ENCODE measurements around the gene P3R3URF.
"Not testable (repeated sequence)": the region's sequence is repeated elsewhere in the genome, so short reads cannot be mapped to it uniquely, and the experiment has no call there.

P3R3URF gene

DNA sequence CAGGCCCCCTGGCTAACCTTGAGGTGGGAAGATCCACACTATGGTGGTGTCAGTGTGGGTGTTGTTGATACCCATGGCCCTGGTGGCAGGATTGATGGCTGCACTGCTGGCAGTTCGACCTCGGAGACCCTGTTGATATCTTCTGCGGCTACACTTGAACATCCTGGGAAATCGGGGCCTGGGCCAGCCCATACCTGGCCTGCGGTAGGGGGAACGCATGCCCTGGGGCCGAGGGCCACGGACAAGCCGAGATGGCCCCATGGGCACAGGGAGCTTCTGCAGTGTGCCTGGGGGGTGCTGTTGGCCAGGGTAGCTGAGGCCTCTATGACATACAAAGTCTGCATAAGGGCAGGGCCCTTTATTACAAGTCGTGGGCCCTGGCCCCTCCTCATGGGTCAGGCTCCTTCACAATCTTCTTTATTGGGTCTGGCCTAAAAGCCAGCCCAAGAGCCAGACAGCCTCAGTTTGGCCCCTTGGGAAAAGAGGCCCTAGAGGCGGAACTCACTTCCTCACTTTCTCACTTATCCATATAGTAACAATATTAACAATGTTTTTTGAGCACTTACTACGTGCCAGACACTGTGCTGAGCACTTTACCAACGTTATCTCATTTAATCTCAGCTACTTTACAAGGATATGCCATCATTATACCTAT lies at the start of gene P3R3URF:
TSS of gene P3R3URF (minus strand) at position 278 of the 655 bp plus-strand sequence. CDS start at position 261, 17 bp downstream.
- no peak for DNase-seq

DNA sequence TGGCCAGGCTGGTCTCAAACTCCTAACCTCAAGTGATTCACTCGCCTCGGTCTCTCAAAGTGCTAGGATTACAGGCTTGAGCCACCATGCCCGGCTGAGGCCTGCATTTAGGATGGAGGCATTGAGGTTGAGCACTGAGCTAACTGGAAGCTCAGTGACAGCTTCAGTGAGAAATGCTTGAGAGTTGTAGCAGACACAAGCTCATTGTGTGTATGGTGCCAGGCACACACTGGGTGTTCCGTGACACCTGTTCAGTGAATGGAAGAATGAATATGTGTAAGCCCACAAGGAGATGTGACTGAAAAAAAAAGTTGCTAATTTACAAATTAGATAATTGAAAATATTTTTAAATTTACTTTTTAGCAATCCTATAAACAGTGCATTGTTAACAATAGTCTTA lies 48.7 kb upstream of the P3R3URF start:
- DNase-seq = no peak

DNA sequence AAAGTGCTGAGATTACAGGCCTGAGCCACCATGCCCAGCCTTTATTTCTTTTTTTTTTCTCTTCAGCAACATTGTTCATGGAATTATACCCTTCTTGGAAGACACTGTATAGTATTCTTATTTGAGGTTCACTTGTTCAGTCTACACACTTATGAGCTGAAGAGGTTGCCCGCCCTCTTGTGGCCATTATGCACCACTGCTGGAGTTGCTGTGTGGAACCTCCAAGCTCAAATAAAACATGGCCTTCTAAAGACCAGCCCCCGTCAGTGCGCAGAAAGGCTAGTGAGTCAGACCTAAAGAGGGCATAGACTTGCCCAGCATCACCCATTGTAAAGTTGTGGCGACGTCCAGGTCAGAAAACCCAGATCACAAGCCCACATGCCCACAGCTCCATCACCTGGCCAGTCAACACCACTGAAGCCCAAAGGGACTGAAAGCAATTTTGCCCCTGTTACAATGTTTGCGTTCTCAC lies 47.2 kb upstream of the P3R3URF start:
- DNase-seq = peak; percentile 55

DNA sequence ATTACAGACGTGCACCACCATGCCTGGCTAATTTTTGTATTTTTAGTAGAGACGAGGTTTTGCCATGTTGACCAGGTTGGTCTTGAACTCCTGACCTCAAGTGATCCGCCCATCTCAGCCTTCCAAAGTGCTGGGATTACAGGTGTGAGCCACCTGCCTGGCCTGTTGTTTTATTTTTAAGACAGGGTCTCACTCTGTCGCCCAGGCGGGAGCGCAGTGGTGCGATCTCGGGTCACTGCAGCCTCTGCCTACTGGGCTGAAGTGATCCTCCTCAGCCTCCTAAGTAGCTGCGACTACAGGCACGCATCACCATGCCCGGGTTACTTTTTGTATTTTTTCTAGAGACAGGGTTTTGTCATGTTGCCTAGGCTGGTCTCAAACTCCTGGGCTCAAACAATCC lies 46.8 kb upstream of the P3R3URF start:
- not testable (repeated sequence) for DNase-seq

DNA sequence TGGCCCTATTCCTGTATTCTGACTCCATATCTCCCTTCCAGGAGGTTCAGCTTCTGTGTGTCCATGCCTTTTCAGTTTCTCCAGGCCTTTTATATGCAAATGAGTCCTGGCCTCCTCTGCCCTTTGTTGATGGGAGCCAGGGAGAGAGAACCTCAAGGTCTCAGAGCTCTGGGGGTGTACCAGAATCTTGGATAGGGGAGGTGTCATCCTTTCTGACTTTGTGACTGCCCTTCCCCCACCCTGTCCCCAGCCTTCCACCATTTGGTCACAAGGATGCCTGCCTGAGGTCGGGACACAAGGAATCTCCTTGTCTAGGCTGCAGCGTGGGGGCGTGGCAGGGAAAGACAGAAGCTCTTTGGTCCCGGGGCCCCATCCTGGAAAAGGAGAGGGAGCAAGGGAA lies 45.5 kb upstream of the P3R3URF start:
- no peak for DNase-seq

DNA sequence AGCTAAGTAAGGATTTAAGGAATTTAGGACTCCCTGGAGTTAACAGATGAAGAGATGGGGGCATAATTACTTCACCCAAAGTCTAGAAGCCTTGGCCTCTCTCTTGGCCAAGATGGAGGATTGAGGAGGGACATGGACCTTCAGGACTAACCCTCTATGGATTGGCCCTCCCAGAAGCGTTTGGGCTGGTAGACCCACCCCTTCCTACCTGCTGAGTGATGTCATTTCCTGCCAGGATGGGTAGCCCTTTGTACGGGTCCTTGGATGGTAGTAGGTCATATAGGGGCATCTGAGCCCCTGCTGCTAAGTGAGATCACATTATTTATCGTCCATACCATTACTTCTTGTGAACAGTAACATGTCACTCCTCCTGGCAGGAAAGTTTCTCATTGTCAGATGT lies 44.5 kb upstream of the P3R3URF start:
- no peak for DNase-seq

DNA sequence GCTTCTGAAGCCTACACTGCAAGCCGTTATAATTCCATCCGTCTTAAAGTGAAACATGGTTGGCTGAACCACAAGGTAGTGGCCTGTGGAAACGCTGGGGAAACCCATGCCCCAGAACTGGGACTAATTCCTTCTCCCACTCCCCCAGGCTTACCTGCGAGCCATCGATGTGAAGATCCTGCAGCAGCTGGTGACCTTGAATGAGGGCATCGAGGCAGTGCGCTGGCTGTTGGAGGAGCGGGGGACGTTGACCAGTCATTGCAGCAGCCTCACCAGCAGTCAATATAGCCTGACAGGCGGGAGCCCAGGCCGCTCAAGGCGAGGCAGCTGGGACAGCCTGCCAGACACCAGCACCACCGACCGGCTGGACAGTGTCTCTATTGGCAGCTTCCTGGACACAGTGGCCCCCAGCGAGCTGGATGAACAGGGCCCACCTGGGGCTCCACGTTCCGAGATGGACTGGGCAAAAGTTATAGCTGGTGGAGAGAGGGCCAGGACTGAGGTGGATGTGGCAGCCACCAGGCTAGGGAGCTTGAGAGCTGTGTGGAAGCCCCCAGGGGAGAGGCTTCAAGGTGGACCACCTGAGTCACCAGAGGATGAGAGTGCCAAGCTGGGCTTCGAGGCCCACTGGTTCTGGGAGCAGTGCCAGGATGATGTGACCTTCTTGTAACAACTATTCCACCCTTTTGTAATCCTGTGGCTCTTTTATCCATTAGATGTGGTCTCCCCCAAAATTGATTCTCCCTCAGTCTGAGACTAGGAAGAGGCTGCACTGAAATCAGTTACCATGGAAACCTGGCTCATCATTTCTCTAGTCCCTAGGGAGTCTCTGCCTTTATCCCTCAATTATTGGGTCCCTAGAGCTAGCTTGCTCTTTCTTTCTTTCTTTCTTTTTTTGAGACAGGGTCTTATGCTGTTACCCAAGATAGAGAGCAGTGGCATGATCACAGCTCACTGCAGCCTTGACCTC lies 43.5 kb upstream of the P3R3URF start:
- no peak for DNase-seq

DNA sequence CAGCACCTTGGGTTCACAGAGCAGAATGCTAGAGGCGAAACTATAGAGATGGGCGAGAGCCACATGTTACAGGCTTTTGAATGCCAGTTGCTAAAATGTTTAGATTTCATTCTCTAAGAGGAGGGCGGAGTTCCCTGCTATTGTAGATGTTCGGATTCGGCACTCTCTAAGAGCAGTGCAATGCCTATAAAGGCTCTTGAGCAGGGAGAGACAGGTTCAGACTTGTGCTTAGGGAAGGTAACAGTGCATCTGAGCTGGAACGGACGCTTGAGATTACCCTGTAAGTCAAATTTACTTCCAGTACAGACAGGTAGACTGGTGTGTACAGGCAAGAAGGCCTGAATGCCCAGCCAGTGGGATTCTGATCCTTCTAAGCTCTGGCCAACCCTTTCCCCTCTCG lies 42.2 kb upstream of the P3R3URF start:
- no peak for DNase-seq

DNA sequence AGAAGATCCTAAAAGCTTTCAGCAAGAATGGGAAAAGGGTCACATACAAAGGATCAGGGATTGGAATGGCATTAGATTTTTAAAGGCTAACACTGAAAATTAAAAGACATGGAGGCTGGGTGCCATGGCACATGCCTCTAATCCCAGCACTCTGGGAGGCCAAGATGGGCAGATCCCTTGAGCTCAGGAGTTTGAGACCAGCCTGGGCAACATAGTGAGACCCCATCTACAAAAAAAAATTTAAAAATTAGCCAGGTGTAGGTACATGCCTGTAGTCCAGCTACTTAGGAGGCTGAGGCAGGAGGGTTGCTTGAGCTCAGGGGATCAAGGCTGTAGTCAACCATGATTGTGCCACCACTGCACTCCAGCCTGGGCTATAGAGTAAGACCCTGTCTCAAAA lies 39.2 kb upstream of the P3R3URF start:
- DNase-seq = no peak

DNA sequence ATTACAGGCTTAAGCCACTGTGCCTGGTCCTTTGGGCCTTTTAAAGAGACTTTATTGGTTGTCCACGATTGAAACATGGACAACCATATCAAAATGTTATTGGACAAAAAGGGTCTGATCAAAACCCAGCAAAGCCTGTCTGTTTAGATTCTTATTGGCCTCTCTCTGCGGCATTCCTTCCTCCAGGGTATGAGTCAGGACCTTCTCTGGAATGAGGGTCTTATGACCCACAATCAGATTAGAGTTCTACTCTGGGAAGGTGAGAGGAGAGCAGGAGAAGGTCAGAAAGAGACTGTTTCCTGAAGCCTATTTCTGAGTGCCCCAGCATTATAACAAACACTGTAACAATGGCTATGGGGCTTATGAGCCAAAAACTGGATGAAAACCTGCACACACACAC lies 34.8 kb upstream of the P3R3URF start:
- no peak for DNase-seq

DNA sequence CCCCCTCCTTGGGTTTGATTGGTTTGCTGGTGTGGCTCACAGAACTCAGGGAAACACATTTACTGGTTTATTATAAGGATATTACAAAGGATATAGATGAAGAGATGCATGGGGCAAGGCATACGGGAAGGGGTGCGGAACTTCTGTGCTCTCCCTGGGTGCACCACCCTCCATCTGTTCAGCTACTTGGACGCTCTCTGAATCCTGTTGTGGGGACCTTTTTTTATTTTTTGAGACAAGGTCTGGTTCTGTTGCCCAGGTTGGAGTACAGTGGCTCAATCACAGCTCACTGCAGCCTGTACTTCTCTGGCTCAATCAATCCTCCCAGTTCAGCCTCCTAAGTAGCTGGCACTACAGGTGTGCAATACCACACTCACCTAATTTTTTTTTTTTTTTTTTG lies 34.3 kb upstream of the P3R3URF start:
- DNase-seq = no peak

DNA sequence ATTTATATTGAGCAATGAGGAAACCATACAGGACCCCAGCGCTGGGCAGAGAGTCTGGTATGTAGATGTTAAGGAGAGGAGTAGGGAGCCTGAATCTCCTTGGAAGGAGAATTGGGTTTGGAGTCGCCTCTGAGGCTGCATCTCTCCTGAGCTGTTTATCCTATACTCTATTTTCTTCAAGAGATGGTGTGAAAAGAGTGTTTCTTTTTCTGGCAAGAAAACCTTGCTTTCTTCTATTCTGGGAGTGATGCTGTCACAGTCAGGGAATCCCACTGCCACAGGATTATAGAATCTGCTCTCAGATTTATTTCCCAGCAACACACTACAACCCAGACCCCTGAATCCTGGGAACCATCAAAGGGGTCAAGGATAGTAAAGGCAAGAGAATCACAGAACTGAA lies 30.1 kb upstream of the P3R3URF start:
- no peak for DNase-seq

DNA sequence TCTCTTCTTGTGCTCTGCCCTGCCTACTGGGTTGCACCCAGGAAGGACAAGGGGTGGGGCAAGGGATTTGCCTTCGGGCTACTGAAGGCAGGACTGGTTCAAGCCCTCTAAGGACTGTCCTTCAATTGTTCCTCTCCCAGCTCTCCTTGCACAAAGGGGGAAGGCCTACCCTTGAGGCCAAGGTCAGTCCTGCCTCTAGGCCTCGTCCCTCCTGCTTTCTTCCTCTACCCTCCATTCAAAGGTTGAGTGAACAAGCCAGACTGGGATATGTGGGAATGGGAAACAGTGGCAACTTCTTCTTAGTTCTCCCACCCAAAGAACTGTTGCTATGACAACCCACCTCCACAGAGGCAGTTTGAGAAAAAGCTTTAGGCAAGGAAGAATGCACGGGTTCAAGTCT lies 29.5 kb upstream of the P3R3URF start:
- DNase-seq = no peak

DNA sequence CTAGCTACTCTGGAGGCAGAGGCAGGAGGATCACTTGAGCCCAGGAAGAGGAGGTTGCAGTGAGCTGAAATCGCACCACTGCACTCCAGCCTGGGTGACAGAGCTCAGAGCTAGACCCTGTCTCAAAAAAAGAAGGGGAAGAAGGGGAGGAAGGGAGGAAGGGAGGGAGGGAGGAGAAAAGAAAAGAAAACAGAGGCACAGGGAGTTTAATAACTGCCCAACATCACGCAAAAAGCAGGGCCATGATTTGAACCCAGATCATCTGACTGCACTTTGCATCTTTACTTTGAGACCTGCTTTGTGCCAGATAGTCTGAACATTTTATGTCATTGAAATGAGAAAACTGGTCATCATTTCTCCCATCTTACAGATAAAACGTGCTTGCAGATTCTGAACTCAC lies 28.9 kb upstream of the P3R3URF start:
- DNase-seq = no peak

DNA sequence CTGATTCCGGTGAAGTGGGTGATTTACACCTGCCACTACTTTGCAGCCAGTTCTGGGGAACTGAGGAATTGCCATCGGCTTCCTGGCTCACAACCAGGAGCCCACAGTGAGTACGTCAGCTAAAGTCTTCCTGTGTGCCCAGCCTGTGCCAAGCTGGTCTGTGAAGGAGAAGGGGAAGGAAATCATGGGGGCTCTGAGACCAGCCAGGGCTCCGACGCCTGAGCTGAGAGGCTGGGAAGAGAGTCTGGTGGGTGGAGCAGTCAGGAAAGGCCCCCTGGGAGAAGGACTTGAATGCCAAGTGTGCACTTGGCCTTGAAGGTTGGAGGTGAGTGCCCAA lies 28.1 kb upstream of the P3R3URF start:
- no peak for DNase-seq

DNA sequence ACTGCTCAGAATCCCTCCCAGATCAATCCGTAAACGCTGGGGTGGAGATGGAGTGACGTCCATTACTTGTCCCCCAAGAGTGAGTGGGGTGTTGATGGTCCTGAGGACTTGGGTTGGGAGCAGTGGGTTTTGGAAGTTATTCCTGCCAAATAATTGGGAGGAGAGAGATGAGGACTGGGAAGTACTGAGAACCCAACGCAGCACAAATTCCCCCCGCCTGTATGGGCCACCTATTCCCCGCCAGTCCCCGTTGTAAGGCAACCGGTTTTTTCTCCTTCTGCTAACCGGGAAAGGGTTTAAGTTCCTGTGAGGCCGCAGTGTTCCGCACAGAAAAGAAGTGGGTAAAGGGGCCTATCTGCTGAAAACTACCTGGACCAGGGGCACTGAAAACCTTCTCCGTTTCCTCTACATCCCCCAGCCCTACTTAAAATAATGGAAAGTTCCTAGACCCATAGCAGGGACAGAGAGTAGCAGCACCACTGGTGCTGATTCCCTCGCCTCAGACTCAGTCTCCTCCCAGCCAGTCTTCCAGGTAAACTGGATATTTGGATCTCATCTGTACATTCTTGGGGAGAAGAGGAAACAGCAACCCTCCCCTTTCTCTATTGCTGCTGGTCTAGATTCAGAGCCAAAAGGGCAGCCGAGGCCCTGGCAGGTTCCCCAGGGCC lies 27.6 kb upstream of the P3R3URF start:
- DNase-seq = no peak

DNA sequence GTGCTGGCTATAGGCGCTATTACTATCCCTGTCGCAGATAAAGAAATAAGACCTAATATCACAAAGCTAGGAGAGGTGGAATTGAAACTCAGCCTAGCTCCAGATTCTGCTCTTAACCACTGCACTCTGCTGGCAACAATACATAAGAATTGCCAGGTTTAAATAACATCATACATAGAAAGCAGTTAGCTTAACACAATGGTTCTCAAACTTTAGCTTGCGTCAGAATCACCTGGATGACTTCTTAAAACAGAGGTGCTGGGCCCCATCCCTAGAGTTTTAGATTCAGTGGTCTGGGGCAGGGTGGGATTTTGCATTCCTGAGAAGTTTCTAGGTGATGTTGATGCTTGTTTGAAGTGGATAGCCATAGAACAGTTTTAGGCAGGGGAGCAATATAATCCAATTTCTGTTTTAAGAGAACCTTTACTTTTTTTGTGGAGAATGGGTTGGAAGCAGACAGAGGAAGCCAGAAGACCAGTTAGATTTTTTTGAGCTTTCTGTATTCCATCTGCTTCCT lies 23.0 kb upstream of the P3R3URF start:
- DNase-seq = no peak

DNA sequence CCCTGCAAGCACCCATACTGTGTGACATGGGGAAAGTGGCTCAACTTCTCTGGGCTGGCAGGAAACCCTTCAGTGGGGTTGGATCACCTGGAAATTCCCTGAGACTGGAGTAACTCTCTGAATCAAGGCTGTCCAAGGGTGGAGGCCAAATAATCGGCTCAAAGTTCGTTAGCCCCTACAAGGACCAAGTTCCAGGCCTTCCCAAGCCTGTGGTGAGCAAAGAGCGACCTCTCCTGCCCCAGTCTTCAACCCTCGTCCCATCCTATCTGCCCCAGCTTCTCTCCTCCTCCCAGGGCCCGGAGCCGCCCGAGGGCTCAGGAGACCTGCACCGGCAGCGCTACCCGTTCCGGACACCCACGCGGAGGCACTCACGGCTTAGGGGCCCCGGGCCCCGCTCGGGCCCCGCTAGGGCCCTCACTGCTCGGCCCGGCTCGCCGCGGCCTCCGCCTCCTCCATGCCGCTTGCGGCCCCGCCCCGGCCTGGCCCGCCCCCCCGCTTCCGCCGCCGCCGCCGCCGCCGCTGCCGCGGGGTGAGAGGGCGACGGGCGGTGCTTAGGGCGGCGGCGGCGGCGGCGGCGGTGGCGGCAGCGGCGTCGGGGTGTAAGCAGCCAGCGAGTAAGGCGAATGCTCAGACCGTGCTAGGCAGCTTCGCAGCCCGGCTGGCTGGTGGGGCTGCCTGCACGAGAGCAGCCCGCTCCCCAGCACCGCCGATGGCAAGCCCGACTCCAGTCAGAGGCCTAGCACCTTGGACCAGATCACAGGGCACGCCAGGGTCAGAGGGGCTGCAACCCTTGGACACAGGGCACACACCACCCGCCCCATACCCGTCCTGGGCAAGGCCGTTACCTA lies 21.9 kb upstream of the P3R3URF start, which contains the start of gene POMGNT1:
TSS of gene POMGNT1 (minus strand) at position 471 of the 848 bp plus-strand sequence. CDS start 613 bp downstream, outside the sequence.
- peak; percentile 78 for DNase-seq

DNA sequence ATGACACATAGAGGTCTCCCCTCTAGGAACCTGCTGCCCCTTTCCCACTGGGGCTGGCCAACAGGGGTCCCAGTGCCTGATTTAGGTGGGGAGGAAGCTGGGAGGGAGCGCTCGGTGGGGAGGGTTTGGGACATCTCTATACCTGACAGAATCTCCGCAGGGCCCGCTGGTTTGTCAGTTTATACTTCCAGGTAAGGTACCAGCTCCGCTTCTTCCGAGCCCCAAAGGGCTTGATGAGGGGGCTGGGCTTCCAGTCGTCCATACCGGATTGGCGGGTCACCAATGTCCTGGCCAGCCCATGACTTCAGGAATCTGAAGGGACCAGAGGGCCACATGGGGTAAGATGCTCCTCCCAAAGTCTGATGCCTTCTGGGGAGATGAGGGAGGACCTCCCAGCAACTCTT lies 21.3 kb upstream of the P3R3URF start:
- no peak for DNase-seq

DNA sequence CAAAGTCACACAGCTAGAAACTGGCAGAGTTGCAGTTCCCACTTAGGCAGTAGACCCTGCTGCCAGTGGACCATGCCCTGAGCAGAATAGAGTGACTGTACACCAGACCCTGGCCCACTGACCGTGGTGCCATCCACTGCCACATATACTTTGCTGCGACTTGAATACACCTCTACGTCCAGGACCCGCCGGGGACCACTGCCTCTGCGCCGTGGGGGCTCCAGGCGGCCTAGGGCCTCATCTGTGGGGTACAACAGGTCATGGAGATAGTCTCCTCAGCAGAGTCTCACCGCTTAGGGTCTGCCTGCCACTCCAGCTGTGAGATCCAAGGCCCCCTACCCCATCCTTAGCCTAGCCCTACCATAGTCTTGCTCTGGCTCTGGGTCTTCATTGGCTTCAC lies 20.3 kb upstream of the P3R3URF start:
- no peak for DNase-seq

DNA sequence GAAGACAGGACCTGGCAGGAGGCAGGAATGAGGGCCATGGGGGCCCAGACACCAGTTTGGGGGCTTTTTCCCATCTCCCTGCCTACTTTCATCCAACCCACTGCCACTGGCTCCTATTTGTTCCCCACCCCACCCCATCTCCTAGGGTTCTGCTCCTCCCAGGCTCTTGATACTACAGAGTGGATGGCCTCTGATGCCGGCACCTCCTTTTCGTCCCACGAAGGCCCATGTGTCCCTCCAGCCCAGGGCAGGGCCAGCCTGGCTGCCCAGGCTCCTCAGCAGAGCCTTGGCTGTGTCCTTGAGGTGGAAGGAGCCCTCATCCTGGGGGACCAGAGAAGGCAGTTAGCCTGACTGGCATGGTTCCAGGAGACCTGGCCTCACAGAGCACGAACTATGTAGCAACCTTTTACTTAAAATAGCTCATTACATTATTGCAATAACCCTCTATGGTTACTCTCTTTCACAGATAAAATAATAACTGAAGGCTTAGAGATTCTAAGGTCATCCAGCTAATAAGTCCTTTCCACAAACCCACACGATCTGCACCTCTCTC lies 18.4 kb upstream of the P3R3URF start:
- no peak for DNase-seq

DNA sequence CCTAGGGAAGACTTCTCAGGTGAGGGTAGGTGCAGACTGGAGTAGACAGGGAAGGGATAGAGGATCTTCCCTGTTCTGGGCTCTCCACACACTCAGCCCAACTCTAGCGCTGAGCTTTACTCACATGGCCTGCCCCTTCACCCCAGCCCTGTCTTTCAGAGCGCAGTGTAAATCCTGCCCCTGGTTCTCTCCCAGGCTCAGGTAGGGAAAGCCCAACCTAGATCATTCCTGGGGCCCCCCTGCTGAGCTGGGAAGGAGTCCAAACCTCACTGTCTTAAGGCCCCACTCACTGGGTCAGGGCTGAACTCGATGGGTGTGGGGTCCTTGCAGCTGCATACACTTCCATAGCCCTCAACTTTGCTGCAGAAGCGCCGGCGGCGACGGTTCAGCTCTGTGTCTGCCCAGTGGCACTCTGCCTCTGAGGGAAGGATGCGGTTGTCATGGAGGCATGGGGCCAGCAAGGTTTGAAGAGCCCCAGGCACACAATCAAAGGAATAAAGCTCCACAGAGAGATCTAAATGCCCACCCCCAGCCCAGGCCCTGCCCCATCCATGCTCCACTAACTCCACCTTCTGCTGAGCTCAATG lies 17.8 kb upstream of the P3R3URF start:
- DNase-seq = no peak

Measured in stimulated activated CD4-positive, alpha-beta T cell treated with anti-CD3 and anti-CD28 coated beads, Interleukin-4, amount 100 ng/mL, for 1 hour (primary cell).